H1 (cell line): Measurements from ENCODE around the gene GPR137. TPM values are rescaled to one million over a fixed set of nuclear protein-coding genes. Genes with fewer than 3 reads are reported as not detected.

Experiments used
- RXRA ChIP-seq: IDR thresholded peaks from 2 replicates; pipeline ENCODE4 v1.6.1; 2011; ENCODE audit warnings: low read depth, mild to moderate bottlenecking, low read length, moderate library complexity; ENCODE audit not compliant: insufficient read depth
- polyA plus RNA-seq, 7 experiments: library from polyadenylated mRNA; depleted of rRNA in 3 of 7; stranded (reverse) in 5 of 7; unstranded in 2 of 7; fragments of >200 nt in 5 of 7; fragments of 200-250 nt in 2 of 7; gene quantifications; 1 replicate in 5 of 7; 2 replicates in 1 of 7; 4 replicates in 1 of 7; pipeline versions ENCODE4 v1.2.1 to v1.2.3, GENCODE V29; 2011 to 2013; ENCODE audit warnings: missing spikeins in 2 of 7, mixed read lengths in 2 of 7
- total RNA-seq: library from RNA; stranded (reverse); fragmentation: NEBNext Ultra II Directional; extraction: Animal tissue kit (Norgen Biotek cat#: 25700); gene quantifications from 2 replicates; pipeline ENCODE4 v1.2.1, GENCODE V29; 2021

GPR137 gene
- total and polyA plus RNA-seq, 2 of the 8 experiments (the other 6 are each of a cell fraction or from before 2014, with no cell fraction given): 36.2 to 37.8 TPM

DNA sequence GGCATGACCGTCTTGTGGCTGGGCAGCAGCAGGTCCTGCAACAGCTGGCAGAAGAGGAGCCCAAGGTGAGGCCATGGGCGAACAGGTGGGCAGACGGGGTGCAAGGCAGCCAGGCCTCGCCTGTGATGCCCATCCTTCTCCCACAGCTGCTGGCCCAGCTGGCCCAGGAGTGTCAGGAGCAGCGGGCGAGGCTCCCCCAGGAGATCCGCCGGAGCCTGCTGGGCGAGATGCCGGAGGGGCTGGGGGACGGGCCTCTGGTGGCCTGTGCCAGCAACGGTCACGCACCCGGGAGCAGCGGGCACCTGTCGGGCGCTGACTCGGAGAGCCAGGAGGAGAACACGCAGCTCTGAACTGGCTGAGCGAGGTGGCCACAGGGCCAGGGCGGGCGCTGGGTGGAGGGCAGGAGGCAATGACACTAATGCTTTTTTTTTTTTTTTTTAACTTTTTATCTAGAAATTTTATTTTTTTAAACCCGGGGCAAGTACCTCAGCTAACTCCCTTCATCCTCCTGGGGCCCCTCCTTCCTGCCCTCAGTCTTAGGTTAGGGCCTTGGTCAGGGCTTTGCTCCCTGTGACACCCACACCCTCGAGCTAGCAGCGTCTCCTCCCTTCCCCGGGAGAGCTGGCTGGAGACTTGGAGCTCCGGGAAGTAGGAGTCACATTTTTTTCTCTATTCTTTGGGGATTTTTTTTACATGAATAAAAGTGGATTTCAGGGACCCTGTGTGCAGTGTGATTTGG, 18.3 kb upstream of the GPR137 start (continued):
- no peak for TF ChIP-seq RXRA
